Mesothelial cell of epicardium (in vitro differentiated cells): ENCODE measurements around the gene KANSL1L. TPM values are rescaled to one million over a fixed set of nuclear protein-coding genes. Genes with fewer than 3 reads are reported as not detected.

Source experiments
- DNase-seq, 2 experiments: peaks; one replicate each; pipeline ENCODE4 v3.0.0; 2021; ENCODE audit warnings: low spot score in 2 of 2; ENCODE audit not compliant: unreplicated experiment in 2 of 2
- H3K27ac Mint-ChIP-seq: 2 replicates; pipeline ENCODE4 v1.8.0; 2021; ENCODE audit warnings: mixed read lengths
- H3K27me3 Mint-ChIP-seq: 2 replicates; pipeline ENCODE4 v1.8.0; 2021; ENCODE audit warnings: low read depth, mixed read lengths
- H3K36me3 Mint-ChIP-seq: 2 replicates; pipeline ENCODE4 v1.8.0; 2021; ENCODE audit warnings: mixed read lengths
- H3K4me1 Mint-ChIP-seq: 2 replicates; pipeline ENCODE4 v1.8.0; 2021; ENCODE audit warnings: mixed read lengths
- H3K4me3 Mint-ChIP-seq: 2 replicates; pipeline ENCODE4 v1.8.0; 2021; ENCODE audit warnings: mild to moderate bottlenecking, moderate library complexity, mixed read lengths
- H3K9me3 Mint-ChIP-seq: 2 replicates; pipeline ENCODE4 v1.8.0; 2021; ENCODE audit warnings: mixed read lengths
- total RNA-seq: library from RNA; stranded (reverse); gene quantifications from 3 replicates; pipeline ENCODE4 v1.2.1, GENCODE V29; 2021
- TF ChIP-seq, protein P1 (sequence below): fragments of 200-600 bp; sonication (generic); IDR thresholded peaks from one replicate; pipeline ENCODE4 v1.5.0; 2021; ENCODE audit warnings: antibody characterized with exemption; ENCODE audit not compliant: unreplicated experiment

The KANSL1L gene
- total RNA-seq, 1 donor from 2014 or later = 25.9 TPM

DNA sequence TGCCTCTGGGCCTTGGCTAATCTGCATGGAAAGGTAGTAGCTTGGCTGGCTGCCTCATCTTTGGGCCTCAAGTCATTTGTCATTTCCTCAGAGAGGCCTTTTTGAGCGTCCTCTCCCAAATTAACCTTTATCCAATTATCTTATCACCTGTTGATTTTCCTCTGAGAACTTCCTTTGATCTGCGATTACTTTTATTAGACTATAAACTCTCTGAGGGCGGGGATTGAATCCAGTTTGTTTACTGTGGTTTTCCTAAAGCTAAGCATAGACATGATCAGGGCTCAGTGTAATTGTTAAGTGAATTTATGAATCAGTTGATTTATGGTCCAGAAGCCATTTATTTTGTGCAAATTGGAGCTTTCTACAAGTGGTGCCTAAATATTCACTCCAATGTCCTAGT lies 161.3 kb downstream of the KANSL1L start:
- peaks cover 6% of the 10 kb centered on the region for H3K4me1 Mint-ChIP-seq
- no peaks in the 10 kb centered on the region for H3K27me3 Mint-ChIP-seq
- no peaks in the 10 kb centered on the region for H3K9me3 Mint-ChIP-seq
- TF ChIP-seq, protein P1, sequence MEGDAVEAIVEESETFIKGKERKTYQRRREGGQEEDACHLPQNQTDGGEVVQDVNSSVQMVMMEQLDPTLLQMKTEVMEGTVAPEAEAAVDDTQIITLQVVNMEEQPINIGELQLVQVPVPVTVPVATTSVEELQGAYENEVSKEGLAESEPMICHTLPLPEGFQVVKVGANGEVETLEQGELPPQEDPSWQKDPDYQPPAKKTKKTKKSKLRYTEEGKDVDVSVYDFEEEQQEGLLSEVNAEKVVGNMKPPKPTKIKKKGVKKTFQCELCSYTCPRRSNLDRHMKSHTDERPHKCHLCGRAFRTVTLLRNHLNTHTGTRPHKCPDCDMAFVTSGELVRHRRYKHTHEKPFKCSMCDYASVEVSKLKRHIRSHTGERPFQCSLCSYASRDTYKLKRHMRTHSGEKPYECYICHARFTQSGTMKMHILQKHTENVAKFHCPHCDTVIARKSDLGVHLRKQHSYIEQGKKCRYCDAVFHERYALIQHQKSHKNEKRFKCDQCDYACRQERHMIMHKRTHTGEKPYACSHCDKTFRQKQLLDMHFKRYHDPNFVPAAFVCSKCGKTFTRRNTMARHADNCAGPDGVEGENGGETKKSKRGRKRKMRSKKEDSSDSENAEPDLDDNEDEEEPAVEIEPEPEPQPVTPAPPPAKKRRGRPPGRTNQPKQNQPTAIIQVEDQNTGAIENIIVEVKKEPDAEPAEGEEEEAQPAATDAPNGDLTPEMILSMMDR = no peak
- no peak overlapping the region for H3K27ac Mint-ChIP-seq
- H3K4me3 Mint-ChIP-seq = no peak overlapping the region
- DNase-seq = no peak
- H3K36me3 Mint-ChIP-seq = peaks cover 21% of the 10 kb centered on the region

DNA sequence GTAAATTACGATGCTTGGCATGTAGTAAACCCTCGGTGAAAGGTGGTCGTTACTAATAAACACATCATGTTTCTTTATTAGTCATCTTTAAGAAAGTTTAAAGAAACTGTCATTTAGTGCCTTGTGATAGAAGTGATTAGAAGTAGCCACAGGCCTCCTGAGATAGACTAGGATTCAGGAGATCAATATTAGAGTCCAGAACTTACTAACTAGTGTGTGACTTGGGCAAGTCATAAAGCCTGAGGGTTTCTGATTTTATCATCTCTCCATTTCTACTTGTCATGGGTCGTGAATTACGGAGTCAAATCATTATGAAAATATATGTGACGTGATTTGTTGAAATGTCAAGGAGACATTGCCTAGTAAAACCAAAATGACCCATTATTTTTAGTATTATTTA lies 162.1 kb downstream of the KANSL1L start:
- DNase-seq = no peak
- TF ChIP-seq, protein P1 = no peak
- H3K4me1 Mint-ChIP-seq = peaks cover 10% of the 10 kb centered on the region
- H3K27me3 Mint-ChIP-seq = no peaks in the 10 kb centered on the region
- peaks cover 19% of the 10 kb centered on the region for H3K36me3 Mint-ChIP-seq
- H3K4me3 Mint-ChIP-seq = no peak overlapping the region
- no peak overlapping the region for H3K27ac Mint-ChIP-seq
- no peaks in the 10 kb centered on the region for H3K9me3 Mint-ChIP-seq

DNA sequence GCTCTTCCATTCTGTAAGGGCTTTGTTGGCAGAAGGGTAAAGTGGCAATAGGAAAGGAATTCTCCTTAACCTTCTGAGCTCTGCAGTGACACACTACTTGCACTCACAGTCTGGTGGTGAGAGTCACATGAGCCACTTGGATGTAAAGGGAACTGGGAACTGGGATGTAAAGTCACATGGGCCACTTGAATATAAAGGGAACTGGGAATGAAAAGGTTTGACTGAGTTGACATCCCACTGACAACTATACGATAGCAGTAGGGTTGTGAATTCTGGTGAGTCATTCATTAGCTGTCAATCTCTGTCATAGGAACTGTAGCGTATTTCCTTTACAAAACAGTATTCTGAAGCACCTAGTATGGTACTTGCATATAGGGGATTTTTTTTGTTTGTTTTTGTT lies 163.3 kb downstream of the KANSL1L start:
- Mint-ChIP-seq H3K27me3 (no peaks in the 10 kb centered on the region), H3K36me3 (peaks cover 17% of the 10 kb centered on the region), H3K4me1 (peaks cover 20% of the 10 kb centered on the region), H3K4me3 (no peak overlapping the region), H3K9me3 (no peaks in the 10 kb centered on the region), H3K27ac (no peak overlapping the region)
- DNase-seq = no peak
- TF ChIP-seq, protein P1 = no peak

DNA sequence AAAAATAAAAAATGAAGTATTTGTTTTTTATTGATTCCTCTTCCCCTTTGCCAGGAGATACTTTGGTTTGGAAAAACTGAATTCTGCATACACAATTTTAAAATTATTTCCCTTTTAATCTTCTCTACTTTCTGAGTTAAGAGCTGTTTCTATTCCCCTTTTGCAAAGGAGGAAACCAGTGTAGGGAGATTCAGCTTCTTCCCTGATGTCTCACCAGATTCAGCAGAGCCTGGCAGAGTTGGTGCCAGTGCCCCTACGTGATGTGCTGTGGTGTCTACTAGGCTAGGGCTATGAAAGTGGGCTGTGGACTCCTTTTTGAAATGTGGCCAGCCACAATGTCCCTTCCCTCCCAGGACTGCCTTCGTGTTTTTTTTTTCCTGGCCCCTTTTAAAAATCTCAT lies 166.3 kb downstream of the KANSL1L start:
- Mint-ChIP-seq H3K9me3 (no peaks in the 10 kb centered on the region), H3K4me1 (peaks cover 28% of the 10 kb centered on the region), H3K27ac (no peak overlapping the region), H3K27me3 (no peaks in the 10 kb centered on the region), H3K36me3 (peaks cover 3% of the 10 kb centered on the region), H3K4me3 (no peak overlapping the region)
- TF ChIP-seq, protein P1 = no peak
- no peak for DNase-seq

DNA sequence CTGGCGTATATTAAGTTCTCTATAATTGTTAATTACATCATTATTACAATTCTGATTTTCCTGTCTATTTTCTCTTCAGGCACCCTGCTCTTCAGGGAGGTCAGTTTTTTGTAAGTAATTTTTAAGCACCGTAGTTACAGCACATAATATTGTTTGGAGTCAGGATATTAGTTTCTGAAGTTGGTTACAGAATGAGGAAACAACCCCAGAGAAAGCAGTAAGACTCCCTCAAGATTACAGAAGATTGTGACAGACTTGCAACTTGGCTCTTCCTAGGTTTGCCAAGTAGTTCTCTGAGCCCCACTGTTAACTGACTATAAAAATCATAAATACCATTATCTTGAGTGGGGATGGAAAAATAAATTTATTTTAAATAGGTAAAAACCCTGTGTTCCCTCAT lies 167.8 kb downstream of the KANSL1L start:
- Mint-ChIP-seq H3K4me3 (peak overlapping the region; percentile 85), H3K27ac (no peak overlapping the region), H3K36me3 (peaks cover under 1% of the 10 kb centered on the region), H3K4me1 (peaks cover 28% of the 10 kb centered on the region), H3K27me3 (peaks cover under 1% of the 10 kb centered on the region), H3K9me3 (no peaks in the 10 kb centered on the region)
- no peak for DNase-seq
- TF ChIP-seq, protein P1 = no peak
